Endothelial cell of umbilical vein (primary cell): Measurements from ENCODE around the gene UGT1A9.

Source experiments
- EZH2 ChIP-seq: IDR thresholded peaks from 2 replicates; pipeline ENCODE4 v1.6.1; 2012; ENCODE audit warnings: borderline replicate concordance, low read depth, mild to moderate bottlenecking, moderate library complexity, low read length, inconsistent platforms; ENCODE audit not compliant: severe bottlenecking
- FOS ChIP-seq: IDR thresholded peaks from 2 replicates; pipeline ENCODE4 v1.6.1; 2011; ENCODE audit warnings: mild to moderate bottlenecking, low read length, moderate library complexity, borderline replicate concordance; ENCODE audit not compliant: insufficient read depth
- GATA2 ChIP-seq: IDR thresholded peaks from 2 replicates; pipeline ENCODE4 v1.7.0; 2011; ENCODE audit warnings: low read depth, mild to moderate bottlenecking, moderate library complexity, mixed read lengths, low read length; ENCODE audit not compliant: insufficient read length, insufficient read depth
- MYC ChIP-seq: IDR thresholded peaks from one replicate; pipeline ENCODE4 v1.6.1; 2011; ENCODE audit warnings: mild to moderate bottlenecking, low read depth, low read length
- POLR2A ChIP-seq: IDR thresholded peaks from 2 replicates; pipeline ENCODE4 v1.6.1; 2012; ENCODE audit warnings: low read depth, mild to moderate bottlenecking, control low read depth, low read length
- POLR2AphosphoS5 ChIP-seq: IDR thresholded peaks from 2 replicates; pipeline ENCODE4 v1.6.1; 2012; ENCODE audit warnings: low read depth, mild to moderate bottlenecking, control low read depth, low read length, moderate library complexity; ENCODE audit not compliant: insufficient read depth
- TF ChIP-seq, protein P1 (sequence below), 2 donors: IDR thresholded peaks; 1 replicate in 1 of 2; 2 replicates in 1 of 2; pipeline ENCODE4 v1.5.1; 2011; ENCODE audit warnings: low read length in 2 of 2, mild to moderate bottlenecking in 2 of 2, moderate library complexity in 2 of 2, control low read depth in 1 of 2, inconsistent platforms in 1 of 2, low read depth in 1 of 2; ENCODE audit not compliant: insufficient read depth in 1 of 2; ENCODE audit errors: extremely low read depth in 1 of 2
- TF ChIP-seq, protein P2 (sequence below): IDR thresholded peaks from 2 replicates; pipeline ENCODE4 v1.6.1; 2011; ENCODE audit not compliant: insufficient read depth, insufficient read length

DNA sequence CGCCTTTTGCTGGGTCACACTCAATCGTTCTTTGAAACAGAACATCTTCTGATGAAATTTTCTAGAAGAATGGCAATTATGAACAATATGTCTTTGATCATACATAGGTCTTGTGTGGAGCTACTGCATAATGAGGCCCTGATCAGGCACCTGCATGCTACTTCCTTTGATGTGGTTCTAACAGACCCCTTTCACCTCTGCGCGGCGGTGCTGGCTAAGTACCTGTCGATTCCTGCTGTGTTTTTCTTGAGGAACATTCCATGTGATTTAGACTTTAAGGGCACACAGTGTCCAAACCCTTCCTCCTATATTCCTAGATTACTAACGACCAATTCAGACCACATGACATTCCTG lies 41.5 kb downstream of the UGT1A9 start:
- TF ChIP-seq EZH2 (no peak), FOS (no peak), POLR2AphosphoS5 (no peak), POLR2A (no peak), GATA2 (no peak), MYC (no peak)
- TF ChIP-seq, protein P1, sequence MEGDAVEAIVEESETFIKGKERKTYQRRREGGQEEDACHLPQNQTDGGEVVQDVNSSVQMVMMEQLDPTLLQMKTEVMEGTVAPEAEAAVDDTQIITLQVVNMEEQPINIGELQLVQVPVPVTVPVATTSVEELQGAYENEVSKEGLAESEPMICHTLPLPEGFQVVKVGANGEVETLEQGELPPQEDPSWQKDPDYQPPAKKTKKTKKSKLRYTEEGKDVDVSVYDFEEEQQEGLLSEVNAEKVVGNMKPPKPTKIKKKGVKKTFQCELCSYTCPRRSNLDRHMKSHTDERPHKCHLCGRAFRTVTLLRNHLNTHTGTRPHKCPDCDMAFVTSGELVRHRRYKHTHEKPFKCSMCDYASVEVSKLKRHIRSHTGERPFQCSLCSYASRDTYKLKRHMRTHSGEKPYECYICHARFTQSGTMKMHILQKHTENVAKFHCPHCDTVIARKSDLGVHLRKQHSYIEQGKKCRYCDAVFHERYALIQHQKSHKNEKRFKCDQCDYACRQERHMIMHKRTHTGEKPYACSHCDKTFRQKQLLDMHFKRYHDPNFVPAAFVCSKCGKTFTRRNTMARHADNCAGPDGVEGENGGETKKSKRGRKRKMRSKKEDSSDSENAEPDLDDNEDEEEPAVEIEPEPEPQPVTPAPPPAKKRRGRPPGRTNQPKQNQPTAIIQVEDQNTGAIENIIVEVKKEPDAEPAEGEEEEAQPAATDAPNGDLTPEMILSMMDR (IDR thresholded peaks at IDR 0.05; ENCODE audit: extremely low read depth in 1 of 2, insufficient read depth in 1 of 2, low read depth in 1 of 2, low read length in 2 of 2): no peak
- TF ChIP-seq, protein P2, sequence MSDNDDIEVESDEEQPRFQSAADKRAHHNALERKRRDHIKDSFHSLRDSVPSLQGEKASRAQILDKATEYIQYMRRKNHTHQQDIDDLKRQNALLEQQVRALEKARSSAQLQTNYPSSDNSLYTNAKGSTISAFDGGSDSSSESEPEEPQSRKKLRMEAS: no peak
